IPS-18a (cell line): ENCODE results near the gene EMILIN3.

ENCODE experiments used
- H3K27ac ChIP-seq: one replicate; pipeline ENCODE4 v1.5.1; 2013; ENCODE audit warnings: low read length
- H3K27me3 ChIP-seq: one replicate; pipeline ENCODE4 v1.6.1; 2013; ENCODE audit warnings: mild to moderate bottlenecking, low read length; ENCODE audit not compliant: control insufficient read depth, insufficient read depth
- H3K36me3 ChIP-seq: one replicate; pipeline ENCODE4 v1.6.1; 2013; ENCODE audit warnings: low read depth, low read length; ENCODE audit not compliant: control insufficient read depth
- H3K4me1 ChIP-seq: one replicate; pipeline ENCODE4 v1.6.1; 2013; ENCODE audit warnings: low read depth, low read length; ENCODE audit not compliant: control insufficient read depth
- H3K4me3 ChIP-seq: one replicate; pipeline ENCODE4 v1.5.1; 2013; ENCODE audit warnings: low read length
- H3K9ac ChIP-seq: one replicate; pipeline ENCODE4 v1.6.1; 2013; ENCODE audit warnings: mild to moderate bottlenecking, low read length, moderate library complexity
- H3K9me3 ChIP-seq: one replicate; pipeline ENCODE4 v1.6.1; 2013; ENCODE audit warnings: low read depth, low read length; ENCODE audit not compliant: control insufficient read depth

Gene EMILIN3

GRCh38 chr20:41387444-41387851, 20.8 kb upstream of the EMILIN3 start:
- Histone ChIP-seq H3K27me3 (no peaks in the 10 kb centered on the region), H3K36me3 (no peaks in the 10 kb centered on the region), H3K4me1 (no peaks in the 10 kb centered on the region)

GRCh38 chr20:41386502-41387427, 20.1 kb upstream of the EMILIN3 start:
- no peak overlapping the region for H3K9ac ChIP-seq
- no peaks in the 10 kb centered on the region for H3K9me3 ChIP-seq
- H3K27ac ChIP-seq = no peak overlapping the region
- H3K4me3 ChIP-seq = no peak overlapping the region
- H3K27me3 ChIP-seq = no peaks in the 10 kb centered on the region
- no peaks in the 10 kb centered on the region for H3K36me3 ChIP-seq
- no peaks in the 10 kb centered on the region for H3K4me1 ChIP-seq

More at GRCh38 chr20:41387444-41387851, 20.8 kb upstream of the EMILIN3 start:
- H3K9ac ChIP-seq = no peak overlapping the region
- no peak overlapping the region for H3K27ac ChIP-seq
- H3K4me3 ChIP-seq = no peak overlapping the region
- no peaks in the 10 kb centered on the region for H3K9me3 ChIP-seq

- Histone ChIP-seq H3K9ac (no peak overlapping the region), H3K27ac (no peak overlapping the region), H3K9me3 (no peaks in the 10 kb centered on the region)
Measured at GRCh38 chr20:41382791-41383305, 16.2 kb upstream of the EMILIN3 start.

GRCh38 chr20:41380551-41381193, 14.1 kb upstream of the EMILIN3 start:
- Histone ChIP-seq H3K9ac (no peak overlapping the region), H3K4me1 (no peaks in the 10 kb centered on the region), H3K9me3 (no peaks in the 10 kb centered on the region), H3K36me3 (no peaks in the 10 kb centered on the region), H3K27me3 (no peaks in the 10 kb centered on the region), H3K4me3 (no peak overlapping the region), H3K27ac (no peak overlapping the region)

More at GRCh38 chr20:41382791-41383305, 16.2 kb upstream of the EMILIN3 start:
- no peaks in the 10 kb centered on the region for H3K27me3 ChIP-seq
- no peaks in the 10 kb centered on the region for H3K36me3 ChIP-seq
- H3K4me3 ChIP-seq = no peak overlapping the region
- no peaks in the 10 kb centered on the region for H3K4me1 ChIP-seq

- H3K36me3 ChIP-seq = no peaks in the 10 kb centered on the region
Measured at GRCh38 chr20:41379551-41379950, 12.9 kb upstream of the EMILIN3 start.

GRCh38 chr20:41377275-41377674, 10.7 kb upstream of the EMILIN3 start:
- no peak overlapping the region for H3K4me3 ChIP-seq
- no peaks in the 10 kb centered on the region for H3K9me3 ChIP-seq
- H3K27me3 ChIP-seq = no peaks in the 10 kb centered on the region
- no peak overlapping the region for H3K9ac ChIP-seq
- H3K4me1 ChIP-seq = no peaks in the 10 kb centered on the region
- H3K27ac ChIP-seq = no peak overlapping the region
- H3K36me3 ChIP-seq = no peaks in the 10 kb centered on the region

More at GRCh38 chr20:41379551-41379950, 12.9 kb upstream of the EMILIN3 start:
- H3K9ac ChIP-seq = no peak overlapping the region
- H3K4me3 ChIP-seq = no peak overlapping the region
- no peaks in the 10 kb centered on the region for H3K9me3 ChIP-seq
- no peaks in the 10 kb centered on the region for H3K4me1 ChIP-seq
- no peak overlapping the region for H3K27ac ChIP-seq
- H3K27me3 ChIP-seq = no peaks in the 10 kb centered on the region

GRCh38 chr20:41376349-41376748, 9.7 kb upstream of the EMILIN3 start:
- Histone ChIP-seq H3K9me3 (no peaks in the 10 kb centered on the region), H3K4me1 (no peaks in the 10 kb centered on the region), H3K27ac (no peak overlapping the region), H3K27me3 (no peaks in the 10 kb centered on the region), H3K4me3 (no peak overlapping the region), H3K9ac (no peak overlapping the region), H3K36me3 (no peaks in the 10 kb centered on the region)

- Histone ChIP-seq H3K4me3 (no peak overlapping the region), H3K4me1 (no peaks in the 10 kb centered on the region), H3K27ac (no peak overlapping the region), H3K36me3 (no peaks in the 10 kb centered on the region), H3K27me3 (no peaks in the 10 kb centered on the region), H3K9ac (no peak overlapping the region), H3K9me3 (no peaks in the 10 kb centered on the region)
Measured at GRCh38 chr20:41375846-41376245, 9.2 kb upstream of the EMILIN3 start.

- Histone ChIP-seq H3K4me1 (no peaks in the 10 kb centered on the region), H3K27ac (no peak overlapping the region), H3K4me3 (no peak overlapping the region), H3K27me3 (peaks cover 5% of the 10 kb centered on the region), H3K9ac (no peak overlapping the region), H3K9me3 (no peaks in the 10 kb centered on the region), H3K36me3 (no peaks in the 10 kb centered on the region)
Measured at GRCh38 chr20:41373931-41374920, 7.6 kb upstream of the EMILIN3 start.

GRCh38 chr20:41373251-41373783, 6.7 kb upstream of the EMILIN3 start:
- H3K27me3 ChIP-seq = peaks cover 11% of the 10 kb centered on the region
- H3K4me1 ChIP-seq = no peaks in the 10 kb centered on the region
- no peaks in the 10 kb centered on the region for H3K36me3 ChIP-seq
- H3K27ac ChIP-seq = no peak overlapping the region
- H3K4me3 ChIP-seq = no peak overlapping the region
- no peak overlapping the region for H3K9ac ChIP-seq
- no peaks in the 10 kb centered on the region for H3K9me3 ChIP-seq
